GM19468 (cell line): Measurements from ENCODE around the gene GNPTG.

Experiments used
- ATAC-seq: cut with Tn5 transposase; IDR thresholded peaks from one replicate; pipeline ENCODE4 v1.9.1; 2021; ENCODE audit warnings: mild to moderate bottlenecking, moderate library complexity, moderate number of reproducible peaks; ENCODE audit not compliant: unreplicated experiment; ENCODE audit errors: extremely low read depth

GNPTG gene

GRCh38 chr16:1387331-1387730, 35.6 kb downstream of the GNPTG start:
- no peak for ATAC-seq

- ATAC-seq = no peak
These were observed 38.0 kb downstream of the GNPTG start for GRCh38 chr16:1389762-1390161.

GRCh38 chr16:1390239-1390779, 38.6 kb downstream of the GNPTG start:
- ATAC-seq = no peak

- ATAC-seq = no peak
These were observed 41.1 kb downstream of the GNPTG start for GRCh38 chr16:1392826-1393225.

- no peak for ATAC-seq
These were observed 42.0 kb downstream of the GNPTG start for GRCh38 chr16:1393613-1394176.

- no peak for ATAC-seq
These were observed 42.7 kb downstream of the GNPTG start for GRCh38 chr16:1394367-1394951.

GRCh38 chr16:1395444-1396031, 43.8 kb downstream of the GNPTG start:
- ATAC-seq = no peak

GRCh38 chr16:1397779-1398178, 46.0 kb downstream of the GNPTG start:
- ATAC-seq = no peak

GRCh38 chr16:1398351-1398750, 46.6 kb downstream of the GNPTG start:
- no peak for ATAC-seq

- ATAC-seq = no peak
These were observed 47.3 kb downstream of the GNPTG start for GRCh38 chr16:1398826-1399581.

GRCh38 chr16:1401061-1401757, 49.5 kb downstream of the GNPTG start:
- ATAC-seq = no peak

- ATAC-seq = no peak
These were observed 50.0 kb downstream of the GNPTG start for GRCh38 chr16:1401758-1402154.

GRCh38 chr16:1403036-1403435, 51.3 kb downstream of the GNPTG start:
- ATAC-seq = no peak

- ATAC-seq = no peak
These were observed 52.0 kb downstream of the GNPTG start for GRCh38 chr16:1403733-1404132.

GRCh38 chr16:1407753-1408152, 56.0 kb downstream of the GNPTG start:
- no peak for ATAC-seq

GRCh38 chr16:1408171-1408837, 56.6 kb downstream of the GNPTG start:
- ATAC-seq = no peak

GRCh38 chr16:1412847-1413246, 61.1 kb downstream of the GNPTG start:
- ATAC-seq = no peak
